GM18870 (cell line): ENCODE measurements around the gene MED20.

Experiments
- ATAC-seq: cut with Tn5 transposase; IDR thresholded peaks from one replicate; pipeline ENCODE4 v1.9.1; 2021; ENCODE audit warnings: moderate library complexity; ENCODE audit not compliant: unreplicated experiment

MED20 gene

DNA sequence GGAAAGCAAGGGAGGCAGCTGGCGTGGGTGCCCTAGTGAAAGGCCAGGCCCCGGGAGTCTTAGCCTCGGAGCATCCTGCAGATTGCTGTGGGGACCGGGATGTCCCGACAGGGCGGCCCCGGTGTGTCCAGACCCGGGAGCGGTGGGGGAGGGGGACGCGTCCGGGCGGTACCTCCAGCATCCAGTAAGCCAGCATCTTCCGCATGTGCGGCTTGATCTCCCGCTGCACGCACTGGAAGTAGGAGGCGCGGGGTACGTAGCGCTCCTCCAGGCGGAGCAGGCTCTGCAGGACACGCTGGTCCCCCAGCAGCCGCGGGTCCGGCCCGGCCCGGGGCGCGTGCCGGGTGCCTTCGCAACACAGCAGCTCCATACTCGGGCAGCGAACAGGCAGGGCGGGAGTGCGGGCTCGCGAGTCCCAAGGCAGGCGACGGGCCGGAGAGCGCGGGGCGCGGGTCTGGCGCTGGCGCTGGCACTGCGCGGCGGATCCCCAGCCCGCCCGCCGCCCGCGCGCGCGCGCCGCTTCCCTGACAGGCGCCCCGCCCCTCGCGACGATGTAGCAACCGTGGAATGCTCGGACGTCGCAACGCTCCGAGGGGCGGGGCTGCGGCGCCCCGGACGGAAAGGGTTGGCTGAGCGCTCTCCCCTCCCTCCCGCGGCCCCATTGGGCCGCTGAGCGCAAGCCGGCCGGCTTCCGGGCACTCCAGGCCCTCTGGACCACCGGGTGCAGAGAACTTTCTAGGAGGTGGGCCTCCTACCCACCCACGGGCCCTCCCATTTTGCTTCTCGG lies 20.5 kb upstream of the MED20 start, which contains the start of gene CCND3:
Gene CCND3, minus strand, starts transcription at position 529 of the 787 bp plus-strand sequence. Its CDS starts 159 bp downstream, at position 370.
- ATAC-seq = peak; percentile 46

DNA sequence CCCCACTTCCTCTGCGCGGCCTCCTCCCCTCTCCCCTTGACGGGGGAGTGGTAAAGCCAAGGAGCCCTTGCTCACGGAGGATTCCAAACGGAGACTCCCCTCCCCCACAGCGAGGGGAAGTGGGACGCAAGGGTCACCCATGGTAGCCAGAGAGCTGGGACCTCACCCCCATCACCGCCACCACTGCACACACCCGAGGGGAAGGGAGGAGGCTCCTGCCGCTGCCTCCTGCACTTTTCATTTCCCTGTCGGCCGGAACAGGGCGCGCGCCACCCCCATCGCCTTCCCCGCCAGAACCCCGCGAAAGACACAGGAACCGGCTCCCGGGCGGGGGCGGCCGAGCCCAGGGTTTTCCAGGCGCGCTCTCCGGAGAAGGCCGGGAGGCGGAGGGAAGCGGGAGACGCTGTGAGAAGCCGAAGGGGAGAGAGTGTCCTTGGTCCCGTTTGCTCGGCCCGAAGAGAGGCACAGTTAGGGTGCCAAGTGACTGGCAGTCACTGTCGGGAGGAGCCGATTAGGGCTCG lies 19.9 kb upstream of the MED20 start:
- no peak for ATAC-seq

DNA sequence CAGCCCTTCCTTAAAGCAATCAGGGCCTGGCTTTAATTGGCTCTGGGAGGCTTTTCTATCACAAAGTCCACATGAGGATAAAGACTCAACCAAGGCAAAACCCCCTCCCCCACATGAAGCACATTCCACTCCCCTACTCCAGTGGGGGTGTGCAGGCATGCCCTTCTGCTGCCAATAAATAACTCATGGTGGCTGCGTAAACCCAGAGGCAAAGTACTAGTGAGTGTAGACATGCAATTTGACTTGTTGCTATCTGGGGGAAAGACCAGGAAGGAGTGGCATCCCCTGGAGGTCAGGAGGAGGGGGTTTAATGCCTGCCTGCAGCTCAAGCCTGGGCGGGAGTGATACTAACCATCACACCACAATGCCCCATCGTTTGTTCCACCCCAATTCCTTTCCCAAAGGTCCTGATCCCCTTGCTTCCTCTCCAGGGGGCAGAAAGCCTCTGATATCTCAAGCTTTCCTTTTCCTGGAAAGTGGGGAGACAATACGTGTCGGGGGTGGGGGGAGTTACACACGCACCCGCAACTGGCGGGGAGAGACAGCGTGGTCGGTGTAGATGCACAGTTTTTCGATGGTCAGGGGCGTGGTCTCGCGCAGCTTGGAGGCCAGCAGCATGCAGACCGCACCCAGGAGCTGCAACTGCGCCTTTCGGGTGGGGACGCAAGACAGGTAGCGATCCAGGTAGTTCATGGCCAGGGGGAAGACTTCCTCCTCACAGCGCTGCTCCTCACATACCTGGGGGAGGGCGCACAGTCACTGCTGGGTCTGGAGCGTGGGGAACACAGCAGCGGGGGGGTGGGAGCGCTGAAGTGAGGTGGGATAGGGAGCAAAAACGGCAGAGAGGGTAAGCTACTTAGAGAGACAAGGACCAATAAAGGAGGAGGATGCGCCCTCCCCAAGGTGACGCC lies 19.2 kb upstream of the MED20 start:
- ATAC-seq = no peak

DNA sequence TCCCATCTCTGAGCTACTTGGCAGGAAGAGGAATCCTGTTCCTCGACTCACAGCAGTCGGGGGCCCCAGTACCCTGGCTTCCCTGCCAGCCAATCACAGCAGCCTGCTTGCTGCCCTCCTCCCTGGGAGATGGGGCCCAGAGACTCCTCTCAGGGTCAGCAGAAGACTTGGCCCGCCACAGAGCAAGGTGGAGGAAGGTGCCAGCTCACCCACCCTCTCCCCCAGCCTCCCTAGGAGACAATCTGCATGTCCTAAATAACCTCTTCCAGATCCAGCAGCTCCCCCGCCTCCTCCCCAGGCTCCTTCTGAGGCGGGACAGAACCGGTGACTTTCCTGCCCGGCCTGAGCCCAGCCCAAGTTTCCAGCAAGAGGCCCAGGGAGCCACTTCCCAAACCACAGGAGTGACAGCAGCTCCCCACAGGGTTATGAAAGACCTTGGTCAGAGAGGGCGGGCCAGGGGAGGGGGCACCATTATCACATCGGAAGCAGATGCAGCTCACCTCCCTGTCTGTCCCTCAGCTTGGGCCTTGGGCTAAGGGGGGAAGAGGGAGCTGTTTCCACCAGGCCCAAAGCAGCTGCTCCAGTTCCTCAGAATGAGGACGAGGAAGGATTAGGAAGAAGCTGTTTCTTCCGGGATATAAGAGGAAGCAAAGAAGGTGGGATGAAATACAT lies 18.4 kb upstream of the MED20 start:
- ATAC-seq = no peak

DNA sequence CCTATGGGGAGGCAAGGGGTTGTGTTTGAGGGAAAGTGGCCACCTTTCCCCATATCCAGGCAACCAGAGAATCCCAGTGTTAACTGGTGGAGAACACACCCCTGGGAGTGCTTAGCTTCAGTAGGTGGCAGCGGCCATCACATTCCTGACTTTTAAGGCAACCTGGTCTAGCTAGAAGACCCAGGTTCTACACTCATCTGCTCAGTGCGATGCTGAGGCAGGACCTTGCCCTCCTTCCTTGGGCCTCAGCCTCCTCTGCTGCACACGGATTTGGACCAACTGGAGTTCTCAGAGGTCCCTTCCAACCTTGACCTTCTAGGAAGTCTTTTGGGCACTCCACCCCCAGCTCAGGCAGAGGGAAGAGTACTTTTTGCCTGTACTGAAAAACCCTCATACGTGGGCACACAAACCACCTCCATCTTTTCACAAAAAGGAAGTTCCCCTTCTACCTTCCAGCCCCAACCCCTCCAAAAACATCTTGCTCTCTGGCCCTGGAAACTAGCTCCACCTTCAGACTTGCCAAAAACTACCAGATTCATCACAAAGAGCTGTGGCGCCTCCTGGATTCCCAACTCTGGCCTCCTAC lies 17.7 kb upstream of the MED20 start:
- no peak for ATAC-seq

DNA sequence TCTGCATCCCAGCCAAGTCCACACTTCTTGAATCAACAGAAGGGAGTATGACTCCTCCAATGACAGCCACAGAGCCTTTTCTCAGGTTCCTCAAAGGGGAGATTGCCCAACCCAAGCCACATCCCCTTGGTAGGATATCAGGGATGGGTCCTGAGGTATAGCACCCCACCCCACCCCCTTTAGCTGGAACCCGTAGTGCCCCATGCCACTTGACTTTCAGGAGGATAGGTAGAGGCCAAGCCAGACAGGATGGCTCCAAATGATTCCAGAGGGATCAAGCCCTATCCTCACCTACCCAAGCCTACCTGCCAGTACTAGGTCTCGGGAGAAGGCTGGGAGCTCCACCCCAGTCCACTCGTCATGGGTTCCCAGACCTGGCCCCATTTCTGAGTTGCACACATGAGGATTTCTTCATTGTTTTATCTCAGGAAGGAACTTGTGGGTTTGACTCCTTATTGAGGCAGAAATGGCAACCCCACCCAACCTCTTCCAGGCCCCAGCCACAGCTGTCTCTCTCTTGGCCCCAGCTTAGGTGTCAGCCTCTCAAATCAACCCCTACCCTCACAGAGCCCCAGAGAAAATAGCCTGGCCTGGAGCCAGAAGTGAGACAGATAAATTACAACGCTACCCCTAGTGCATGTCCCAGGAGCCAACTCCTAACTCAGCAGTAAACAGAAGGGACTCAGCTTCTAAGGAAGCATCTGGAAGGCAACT lies 17.1 kb upstream of the MED20 start:
- no peak for ATAC-seq

DNA sequence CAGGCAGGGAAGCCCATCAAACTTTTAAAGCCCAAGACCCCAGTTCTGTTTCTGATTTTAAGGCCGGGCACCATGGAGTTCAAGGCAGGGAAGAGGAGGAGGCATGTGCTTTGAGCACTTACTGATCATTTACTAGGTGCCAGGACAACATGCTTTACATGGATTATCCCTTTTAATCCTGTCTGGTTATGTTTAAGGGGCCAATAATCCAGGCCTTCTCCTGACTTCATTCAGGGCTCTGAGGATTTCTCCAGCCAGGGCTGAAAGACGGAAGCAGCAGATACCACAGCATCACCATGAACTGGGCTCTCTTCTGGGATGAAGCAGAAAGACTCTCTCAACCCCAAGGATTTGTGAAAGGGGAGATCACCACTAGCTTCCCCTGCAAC lies 16.5 kb upstream of the MED20 start:
- ATAC-seq = no peak

DNA sequence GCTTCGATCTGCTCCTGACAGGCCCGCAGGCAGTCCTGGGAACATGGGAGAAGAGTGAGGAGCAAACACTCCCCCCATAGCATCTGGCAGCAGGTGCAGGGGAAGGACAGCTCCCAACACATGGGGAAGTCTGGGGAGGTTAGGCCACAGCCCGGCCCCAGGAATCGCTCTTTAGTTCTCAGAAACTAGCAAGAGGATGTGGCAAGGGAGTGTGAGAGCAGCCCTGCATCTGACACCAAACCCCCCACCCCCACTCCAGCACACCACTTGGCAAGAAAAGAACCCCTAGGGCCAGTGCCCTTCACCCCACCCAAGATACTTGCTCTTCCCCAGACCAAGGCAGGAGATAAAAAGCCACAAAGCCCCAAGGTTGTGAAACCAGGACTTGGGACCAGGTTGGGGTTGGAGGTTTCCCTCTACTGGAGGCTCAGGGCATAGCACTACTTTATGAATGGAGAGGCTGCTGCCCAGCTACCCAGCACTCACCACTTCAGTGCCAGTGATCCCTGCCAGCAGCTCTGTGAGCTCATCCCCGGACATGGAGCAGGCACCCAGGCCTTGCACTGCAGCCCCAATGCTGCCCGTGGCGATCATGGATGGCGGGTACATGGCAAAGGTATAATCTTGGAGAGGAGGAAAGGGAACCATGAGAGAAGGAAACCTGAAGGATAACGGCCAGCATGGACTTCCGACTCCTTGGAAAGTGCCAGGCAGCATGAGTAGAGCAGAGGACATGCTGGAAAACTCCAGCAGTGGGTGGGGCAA lies 15.3 kb upstream of the MED20 start:
- no peak for ATAC-seq

DNA sequence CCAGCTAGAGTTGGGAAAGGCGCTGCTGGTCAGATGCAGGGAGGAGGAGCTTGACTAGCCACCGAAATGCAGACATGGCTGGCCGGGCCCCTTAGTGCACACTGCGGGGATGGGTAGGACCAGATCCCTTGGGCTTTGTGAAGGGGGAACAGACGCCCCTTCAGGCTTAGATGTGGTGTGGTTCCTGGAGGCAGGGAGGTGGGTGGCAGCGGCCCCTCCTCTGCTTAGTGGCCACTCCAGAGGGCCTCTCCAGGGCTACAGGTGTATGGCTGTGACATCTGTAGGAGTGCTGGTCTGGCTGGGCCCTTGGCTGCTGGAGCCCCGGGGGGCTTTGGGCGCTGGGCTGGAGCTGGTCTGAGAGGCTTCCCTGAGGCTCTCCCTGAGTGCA lies 14.7 kb upstream of the MED20 start:
- no peak for ATAC-seq

DNA sequence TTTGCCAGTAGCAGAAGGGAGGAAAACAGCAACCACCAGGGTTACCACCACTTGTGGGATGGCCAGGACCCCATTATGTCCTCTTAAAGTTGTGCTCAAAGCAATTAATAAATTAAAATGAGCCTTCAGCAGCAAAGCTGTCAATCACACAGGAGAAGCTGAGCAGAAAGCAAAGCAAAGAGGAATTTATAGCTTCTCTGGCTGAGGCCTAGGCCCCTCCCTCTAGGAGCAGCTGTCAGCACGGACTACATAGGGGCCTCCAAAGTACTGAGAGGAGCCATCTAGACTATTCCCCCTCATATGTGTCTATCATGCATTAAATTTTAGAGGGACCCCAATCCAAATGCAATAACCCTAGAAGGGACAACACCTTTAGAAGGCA lies 14.2 kb upstream of the MED20 start:
- no peak for ATAC-seq

DNA sequence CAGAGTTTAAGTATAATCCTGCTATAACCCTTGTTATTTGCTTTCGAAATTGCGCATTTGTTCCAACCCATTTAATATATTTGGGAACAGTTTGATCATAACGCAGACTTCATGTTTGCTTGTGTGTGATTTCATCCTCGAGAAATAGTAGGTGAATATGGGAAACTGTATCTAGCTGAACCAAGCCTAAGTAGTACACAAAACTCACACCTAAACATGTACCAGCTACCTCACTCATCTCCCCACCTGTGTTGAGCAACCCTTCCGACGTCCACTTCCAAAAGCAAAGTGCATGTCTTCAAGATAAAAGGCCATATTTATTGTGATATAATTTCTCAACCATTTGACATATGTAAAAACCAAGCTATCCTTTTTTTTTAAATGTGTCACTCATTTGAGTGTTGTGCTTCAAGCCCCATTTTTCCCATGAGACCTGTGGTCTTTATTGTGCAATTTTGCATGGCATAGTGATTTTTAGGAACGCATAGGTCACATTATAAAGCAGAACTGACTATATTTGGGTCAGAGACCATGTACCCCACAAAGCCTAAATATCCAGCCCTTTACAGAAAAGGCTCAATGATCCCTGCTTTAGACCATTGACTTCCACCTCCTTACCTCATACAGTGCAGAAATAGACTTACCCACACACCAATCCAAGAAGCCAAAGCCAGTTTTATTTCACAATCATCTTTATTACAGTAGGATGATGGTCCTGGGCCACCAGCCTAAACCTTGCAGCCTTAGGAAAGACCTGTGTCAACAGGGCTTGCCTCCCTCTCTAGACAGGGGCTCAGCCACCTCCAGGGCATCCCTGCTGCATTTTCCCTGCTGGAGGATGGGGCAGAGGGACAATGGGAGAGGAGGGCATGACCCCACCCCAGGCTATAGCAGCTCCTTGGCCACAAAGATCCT lies 13.6 kb upstream of the MED20 start:
- no peak for ATAC-seq

DNA sequence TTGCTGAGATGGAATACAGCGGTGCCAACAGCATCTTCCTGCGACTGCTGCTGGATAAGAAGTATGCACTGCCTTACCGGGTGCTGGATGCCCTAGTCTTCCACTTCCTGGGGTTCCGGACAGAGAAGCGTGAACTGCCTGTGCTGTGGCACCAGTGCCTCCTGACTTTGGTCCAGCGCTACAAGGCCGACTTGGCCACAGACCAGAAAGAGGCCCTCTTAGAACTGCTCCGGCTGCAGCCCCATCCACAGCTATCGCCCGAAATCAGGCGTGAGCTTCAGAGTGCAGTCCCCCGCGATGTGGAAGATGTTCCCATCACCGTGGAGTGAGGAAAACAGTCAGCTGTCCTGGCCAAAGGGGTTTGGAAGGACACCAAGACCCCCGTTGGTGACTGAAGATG lies 11.4 kb upstream of the MED20 start:
- ATAC-seq = no peak

DNA sequence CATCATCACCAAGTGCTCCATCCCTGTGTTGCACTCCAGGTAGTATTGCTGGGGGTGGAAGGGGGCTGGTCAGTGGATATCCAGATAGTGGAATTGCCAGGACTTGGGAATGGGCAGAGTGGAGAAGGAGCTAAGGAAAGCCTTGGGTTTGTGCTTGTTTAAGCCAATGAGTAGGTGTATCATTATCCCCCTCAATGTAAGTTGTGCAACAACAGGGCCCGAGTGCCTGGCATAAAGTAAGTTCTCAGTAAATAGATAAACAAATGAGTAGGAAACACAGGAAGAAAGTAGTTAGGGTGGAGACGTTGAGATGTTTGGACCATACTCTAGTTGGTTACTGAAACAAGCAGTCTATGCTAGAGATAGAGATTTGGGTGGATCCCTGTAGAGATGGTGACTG lies 10.9 kb upstream of the MED20 start:
- ATAC-seq = no peak

DNA sequence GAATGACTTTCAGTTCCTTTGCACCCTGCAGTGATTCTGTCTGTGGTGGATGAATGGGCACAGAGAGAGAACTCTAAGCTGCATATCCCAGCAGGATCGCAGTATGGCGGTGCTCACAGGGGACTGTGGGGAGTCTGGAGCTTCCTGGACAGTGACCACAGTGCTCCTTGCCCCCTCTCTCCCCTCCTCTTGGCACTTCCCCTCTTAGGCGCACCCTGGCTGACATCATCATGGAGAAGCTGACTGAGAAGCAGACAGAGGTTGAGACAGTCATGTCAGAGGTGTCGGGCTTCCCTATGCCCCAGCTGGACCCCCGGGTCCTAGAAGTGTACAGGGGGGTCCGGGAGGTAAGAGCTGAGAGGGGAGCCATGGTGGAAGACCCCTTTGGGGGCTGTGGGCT lies 9.0 kb upstream of the MED20 start:
- no peak for ATAC-seq

DNA sequence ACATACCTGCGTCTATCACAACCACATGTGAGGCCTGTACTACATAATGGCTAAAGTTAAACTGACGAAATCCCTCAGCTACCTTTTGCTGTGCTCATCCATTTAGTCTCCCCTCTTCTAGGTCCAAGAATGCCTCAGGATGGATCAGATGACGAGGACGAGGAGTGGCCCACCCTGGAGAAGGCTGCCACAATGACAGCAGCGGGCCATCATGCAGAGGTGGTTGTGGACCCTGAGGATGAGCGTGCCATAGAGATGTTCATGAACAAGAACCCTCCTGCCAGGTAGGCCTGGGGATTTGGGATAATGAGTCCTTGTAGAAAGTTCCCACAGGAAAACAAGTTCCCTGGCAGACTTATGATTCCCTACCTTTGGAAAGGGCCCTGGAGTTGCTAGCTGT lies 6.3 kb upstream of the MED20 start:
- no peak for ATAC-seq

DNA sequence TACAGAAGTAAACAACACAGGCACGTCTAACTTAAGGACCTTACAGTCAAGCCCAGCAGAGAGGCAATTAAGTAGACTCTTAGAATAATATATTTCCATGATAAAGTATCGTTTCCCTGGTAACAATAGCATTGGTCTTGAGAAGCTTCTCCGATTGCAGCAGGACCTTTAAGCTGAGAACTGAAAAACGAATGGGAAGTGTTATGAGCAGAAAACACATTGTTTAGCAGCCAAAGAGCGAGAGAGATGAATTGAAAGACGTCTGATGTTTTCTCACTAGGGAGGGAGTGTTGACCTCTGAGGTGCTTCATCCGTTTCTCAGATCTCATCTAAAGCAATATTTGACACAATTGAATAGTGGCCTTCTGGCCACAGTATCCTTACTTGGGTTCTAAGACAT lies 1.2 kb upstream of the MED20 start:
- ATAC-seq = no peak

DNA sequence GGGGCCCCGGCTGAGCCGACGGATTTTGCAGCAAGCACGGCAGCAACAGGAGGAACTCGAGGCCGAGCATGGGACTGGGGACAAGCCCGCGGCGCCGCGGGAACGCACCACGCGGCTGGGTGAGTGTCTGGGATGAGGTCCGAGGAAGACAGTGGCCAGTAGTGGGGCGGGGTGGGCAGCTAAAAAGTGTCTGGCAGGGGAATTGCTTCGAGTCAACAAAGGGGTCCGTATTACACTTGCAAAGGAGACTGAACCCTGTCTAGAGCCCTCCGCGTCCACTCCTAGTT lies 716 bp upstream of the MED20 start:
- no peak for ATAC-seq

DNA sequence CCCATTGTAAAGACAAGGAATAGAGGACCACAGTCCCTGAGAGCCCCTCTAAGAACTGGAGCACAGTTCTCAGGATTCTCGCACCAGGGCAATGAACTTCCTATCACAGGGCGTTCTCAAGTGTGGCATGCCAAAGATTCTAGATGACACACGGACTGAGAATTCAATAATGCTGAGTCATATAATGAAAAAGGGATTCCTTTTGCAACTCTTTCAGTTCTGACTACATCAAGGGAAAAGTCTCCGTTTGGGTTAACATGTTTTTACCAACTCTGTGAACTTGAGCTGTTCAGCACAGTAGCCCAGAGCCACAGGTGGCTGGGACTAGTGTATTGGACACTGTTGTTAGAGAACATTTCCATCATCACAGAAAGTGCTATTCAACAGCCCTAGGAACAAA lies 3.4 kb downstream of the MED20 start:
- ATAC-seq = no peak
